ENCODE measurements around the gene ACO1. TPM values are rescaled to one million over a fixed set of nuclear protein-coding genes. Genes with fewer than 3 reads are reported as not detected.
A peak's percentile ranks its signal among the peaks of the same experiment; 100 is the strongest.

ACO1 gene
- total RNA-seq, 1 experiment from 2014 or later = 56.6 TPM

- DNase-seq (ENCODE audit: low spot score) = no peak
These were observed 1.7 kb upstream of the ACO1 start for GRCh38 chr9:32382565-32383320.

GRCh38 chr9:32384002-32384363 is 460 bp upstream of the ACO1 start:
- no peak for DNase-seq (ENCODE audit: low spot score)

GRCh38 chr9:32385152-32385884 is 875 bp downstream of the ACO1 start:
- no peak for DNase-seq (ENCODE audit: low spot score)

- no peak for DNase-seq (ENCODE audit: low spot score)
These were observed 1.4 kb downstream of the ACO1 start for GRCh38 chr9:32385885-32386283.

GRCh38 chr9:32387256-32387655 is 2.8 kb downstream of the ACO1 start:
- DNase-seq (ENCODE audit: low spot score) = no peak

GRCh38 chr9:32389365-32389764 is 4.9 kb downstream of the ACO1 start:
- DNase-seq (ENCODE audit: low spot score) = no peak

GRCh38 chr9:32393911-32394310 is 9.5 kb downstream of the ACO1 start:
- DNase-seq (ENCODE audit: low spot score) = no peak

- DNase-seq (ENCODE audit: low spot score) = no peak
These were observed 10.1 kb downstream of the ACO1 start for GRCh38 chr9:32394381-32395049.

GRCh38 chr9:32395510-32396216 is 11.2 kb downstream of the ACO1 start:
- DNase-seq (ENCODE audit: low spot score) = peak; percentile 79

GRCh38 chr9:32398207-32398606 is 13.8 kb downstream of the ACO1 start:
- peak; percentile 38 for DNase-seq (ENCODE audit: low spot score)

- DNase-seq (ENCODE audit: low spot score) = no peak
These were observed 14.8 kb downstream of the ACO1 start for GRCh38 chr9:32399110-32399815.

- DNase-seq (ENCODE audit: low spot score) = no peak
These were observed 17.0 kb downstream of the ACO1 start for GRCh38 chr9:32401488-32401887.

GRCh38 chr9:32403567-32404260 is 19.3 kb downstream of the ACO1 start:
- DNase-seq (ENCODE audit: low spot score) = peak; percentile 34

GRCh38 chr9:32404402-32404801 is 20.0 kb downstream of the ACO1 start:
- DNase-seq (ENCODE audit: low spot score) = no peak

GRCh38 chr9:32404856-32405255 is 20.4 kb downstream of the ACO1 start:
- DNase-seq (ENCODE audit: low spot score) = no peak

GRCh38 chr9:32405506-32405905 is 21.1 kb downstream of the ACO1 start:
- no peak for DNase-seq (ENCODE audit: low spot score)

GRCh38 chr9:32406046-32406445 is 21.6 kb downstream of the ACO1 start:
- no peak for DNase-seq (ENCODE audit: low spot score)

GRCh38 chr9:32411753-32412152 is 27.3 kb downstream of the ACO1 start:
- DNase-seq (ENCODE audit: low spot score) = no peak

GRCh38 chr9:32412440-32412839 is 28.0 kb downstream of the ACO1 start:
- DNase-seq (ENCODE audit: low spot score) = no peak

- DNase-seq (ENCODE audit: low spot score) = no peak
These were observed 29.0 kb downstream of the ACO1 start for GRCh38 chr9:32413424-32413823.

GRCh38 chr9:32414856-32415255 is 30.4 kb downstream of the ACO1 start:
- no peak for DNase-seq (ENCODE audit: low spot score)

All from A172 (cell line).